ENCODE data around the gene MAVS. TPM values are rescaled to one million over a fixed set of nuclear protein-coding genes. Genes with fewer than 3 reads are reported as not detected.

Gene MAVS
- total RNA-seq, 1 experiment from 2014 or later = 32.3 TPM

DNA sequence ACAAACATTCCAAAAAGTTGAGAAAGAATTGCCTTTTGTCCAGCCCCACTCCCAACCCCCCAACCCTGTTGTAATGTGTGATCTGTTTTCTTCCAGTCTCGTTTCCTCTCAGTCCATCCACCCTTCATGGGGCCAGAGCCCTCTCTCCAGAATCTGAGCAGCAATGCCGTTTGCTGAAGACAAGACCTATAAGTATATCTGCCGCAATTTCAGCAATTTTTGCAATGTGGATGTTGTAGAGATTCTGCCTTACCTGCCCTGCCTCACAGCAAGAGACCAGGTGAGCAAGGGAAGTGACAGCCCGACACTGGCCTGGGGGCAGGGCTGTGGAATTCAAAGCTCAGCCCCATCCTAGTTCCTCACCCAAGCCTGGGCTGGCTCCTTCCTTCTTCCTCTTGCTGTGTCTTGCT lies 7.8 kb downstream of the MAVS start:
- no peaks in the 10 kb centered on the region for H3K9me3 ChIP-seq (ENCODE audit: control insufficient read depth, insufficient read depth, low read depth, low read length)
- ATAC-seq = peak; percentile 69
- in situ Hi-C loops (cut with HindIII; ENCODE audit: low pct_unique_long_range_greater_than_20kb, low sequenced_read_pairs) = no loop called here
- intact Hi-C loops (cut with micrococcal nuclease; ENCODE audit: unreplicated experiment) = no loop called here
- ChIA-PET CTCF (interaction anchor here (0.6 to 1.3 kb wide), 7 partner anchors 12 to 76 kb away, joined by 3 to 9 read pairs (median 7); partner anchors contain the start of gene AP5S1), POLR2A (interaction anchor here (0.7 kb wide), 1 partner anchor 17 kb away, joined by 6 read pairs; no protein-coding TSS in a partner anchor)
- H3K27me3 ChIP-seq (ENCODE audit: control insufficient read depth, insufficient read depth, low read length) = no peaks in the 10 kb centered on the region
- no peaks in the 10 kb centered on the region for H3K36me3 ChIP-seq (ENCODE audit: control insufficient read depth, insufficient read depth, low read length)
- no peak for DNase-seq (ENCODE audit: low read depth, low spot score)
- H3K4me1 ChIP-seq (ENCODE audit: control insufficient read depth, insufficient read depth, low read length) = no peaks in the 10 kb centered on the region; the same call in 1 of the 2 replicates
- no TSS peak for BruUV-seq (replicated peaks)
- no peak overlapping the region for H3K27ac ChIP-seq (ENCODE audit: low read length)
- no peak overlapping the region for H3K4me3 ChIP-seq (ENCODE audit: low read depth in 2 of 2, low read length in 2 of 2)
- no peak for TF ChIP-seq TCF7L2 (IDR thresholded peaks at IDR 0.05; ENCODE audit: low read depth, low read length)

DNA sequence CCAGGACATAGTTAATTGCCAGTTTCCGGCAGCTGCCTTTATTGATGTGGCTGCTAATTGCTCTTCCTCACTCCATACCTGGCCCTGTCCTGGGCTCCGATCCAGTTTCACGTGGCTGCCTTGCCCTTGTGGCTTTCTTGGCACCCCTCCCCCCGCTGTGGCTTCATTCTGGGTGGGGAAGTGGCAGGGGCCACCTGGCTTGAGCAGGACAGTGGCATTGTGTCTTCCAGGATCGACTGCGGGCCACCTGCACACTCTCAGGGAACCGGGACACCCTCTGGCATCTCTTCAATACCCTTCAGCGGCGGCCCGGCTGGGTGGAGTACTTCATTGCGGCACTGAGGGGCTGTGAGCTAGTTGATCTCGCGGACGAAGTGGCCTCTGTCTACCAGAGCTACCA lies 10.8 kb downstream of the MAVS start:
- H3K36me3 ChIP-seq (ENCODE audit: control insufficient read depth, insufficient read depth, low read length) = peaks cover 4% of the 10 kb centered on the region; the same call in 1 of the 2 replicates
- H3K9me3 ChIP-seq (ENCODE audit: control insufficient read depth, insufficient read depth, low read depth, low read length) = peaks cover 2% of the 10 kb centered on the region; the same call in 1 of the 2 replicates
- no peak for DNase-seq (ENCODE audit: low read depth, low spot score)
- intact Hi-C loops (cut with micrococcal nuclease; ENCODE audit: unreplicated experiment) (no loop called here), in situ Hi-C loops (cut with HindIII; ENCODE audit: low pct_unique_long_range_greater_than_20kb, low sequenced_read_pairs) (no loop called here)
- no peak for ATAC-seq
- BruUV-seq (replicated peaks) = no TSS peak
- no peak overlapping the region for H3K4me3 ChIP-seq (ENCODE audit: low read depth in 2 of 2, low read length in 2 of 2)
- no peaks in the 10 kb centered on the region; the same call in 1 of the 2 replicates for H3K4me1 ChIP-seq (ENCODE audit: control insufficient read depth, insufficient read depth, low read length)
- TF ChIP-seq SIN3A (IDR thresholded peaks at IDR 0.05; ENCODE audit: borderline replicate concordance, insufficient read depth, low read depth, low read length) = no peak
- no peak for TF ChIP-seq REST (IDR thresholded peaks at IDR 0.05; ENCODE audit: insufficient read depth in 1 of 2, low read depth in 2 of 2, low read length in 1 of 2)
- TF ChIP-seq CTCF (IDR thresholded peaks at IDR 0.05) = no peak
- no peak for TF ChIP-seq TCF7L2 (IDR thresholded peaks at IDR 0.05; ENCODE audit: low read depth, low read length)
- TF ChIP-seq POLR2AphosphoS5 (IDR thresholded peaks at IDR 0.05; ENCODE audit: low read depth, low read length) = no peak
- H3K27ac ChIP-seq (ENCODE audit: low read length) = no peak overlapping the region
- H3K27me3 ChIP-seq (ENCODE audit: control insufficient read depth, insufficient read depth, low read length) = no peaks in the 10 kb centered on the region
- ChIA-PET CTCF (interaction anchor here (0.6 kb wide), 1 partner anchor 358 kb away, joined by 3 read pairs; no protein-coding TSS in a partner anchor), POLR2A (no interaction called here)

DNA sequence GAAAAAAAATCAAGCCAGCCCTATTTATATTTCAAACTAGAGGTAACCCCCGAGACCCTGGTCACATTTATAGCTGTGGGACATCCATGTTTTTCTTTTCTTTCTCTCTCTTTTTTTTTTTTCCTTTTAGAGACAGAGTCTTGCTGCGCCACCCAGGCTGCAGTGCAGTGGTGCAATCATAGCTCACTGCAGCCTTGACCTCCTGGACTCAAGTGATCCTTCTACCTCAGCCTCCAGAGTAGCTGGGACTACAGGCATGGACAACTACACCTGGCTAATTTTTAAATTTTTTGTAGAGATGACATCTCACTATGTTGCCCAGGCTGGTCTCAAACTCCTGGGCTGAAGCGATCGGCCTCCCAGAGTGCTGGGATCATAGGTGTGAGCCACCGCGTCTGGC lies 12.1 kb downstream of the MAVS start:
- CTCF ChIA-PET = interaction anchor here (0.7 kb wide), 1 partner anchor 182 kb away, joined by 6 read pairs; no protein-coding TSS in a partner anchor
- H3K9me3 ChIP-seq (ENCODE audit: control insufficient read depth, insufficient read depth, low read depth, low read length) = peaks cover 2% of the 10 kb centered on the region; the same call in 1 of the 2 replicates
- peaks cover 4% of the 10 kb centered on the region; the same call in 1 of the 2 replicates for H3K36me3 ChIP-seq (ENCODE audit: control insufficient read depth, insufficient read depth, low read length)
- H3K27ac ChIP-seq (ENCODE audit: low read length) = no peak overlapping the region
- intact Hi-C loops (cut with micrococcal nuclease; ENCODE audit: unreplicated experiment) = no loop called here
- no peaks in the 10 kb centered on the region; the same call in 1 of the 2 replicates for H3K4me1 ChIP-seq (ENCODE audit: control insufficient read depth, insufficient read depth, low read length)
- POLR2A ChIA-PET = interaction anchor here (0.7 kb wide), 1 partner anchor 78 kb away, joined by 9 read pairs; the partner anchor contains the start of gene SPEF1
- ATAC-seq = no peak
- no peaks in the 10 kb centered on the region for H3K27me3 ChIP-seq (ENCODE audit: control insufficient read depth, insufficient read depth, low read length)
- no peak overlapping the region for H3K4me3 ChIP-seq (ENCODE audit: low read depth in 2 of 2, low read length in 2 of 2)
- no peak for TF ChIP-seq REST (IDR thresholded peaks at IDR 0.05; ENCODE audit: insufficient read depth in 1 of 2, low read depth in 2 of 2, low read length in 1 of 2)
- no peak for TF ChIP-seq TCF7L2 (IDR thresholded peaks at IDR 0.05; ENCODE audit: low read depth, low read length)
- TF ChIP-seq SIN3A (IDR thresholded peaks at IDR 0.05; ENCODE audit: borderline replicate concordance, insufficient read depth, low read depth, low read length) = no peak
- TF ChIP-seq POLR2AphosphoS5 (IDR thresholded peaks at IDR 0.05; ENCODE audit: low read depth, low read length) = no peak
- TF ChIP-seq CTCF (IDR thresholded peaks at IDR 0.05) = no peak
- DNase-seq (ENCODE audit: low read depth, low spot score) = no peak
- in situ Hi-C loops (cut with HindIII; ENCODE audit: low pct_unique_long_range_greater_than_20kb, low sequenced_read_pairs) = no loop called here
- no TSS peak for BruUV-seq (replicated peaks)

All from Panc1 (cell line).